Measurements from ENCODE around the gene GMEB1. TPM values are rescaled to one million over a fixed set of nuclear protein-coding genes. Genes with fewer than 3 reads are reported as not detected.
"Not testable (repeated sequence)": the region's sequence is repeated elsewhere in the genome, so short reads cannot be mapped to it uniquely, and the experiment has no call there.

Gene GMEB1
- total RNA-seq, 2 donors from 2014 or later, result 4.2 to 8.8 TPM

DNA sequence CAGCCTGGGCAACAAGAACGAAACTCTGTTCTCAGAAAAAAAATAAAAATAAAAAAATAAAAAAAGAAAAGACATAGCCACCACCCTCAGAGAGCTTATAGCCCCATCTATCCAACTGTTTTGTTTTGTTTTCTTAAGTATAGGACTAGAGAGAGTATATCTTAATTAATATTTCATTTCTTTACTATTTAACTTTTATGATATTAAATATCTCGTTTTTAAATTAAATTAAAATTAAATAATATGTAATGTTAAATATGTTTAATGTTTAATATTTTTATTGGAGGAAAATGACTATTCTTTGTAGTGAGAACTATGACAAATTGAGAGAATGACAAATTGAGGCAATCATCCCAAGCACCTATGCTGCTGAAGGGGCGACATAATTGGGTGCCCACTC lies 35.0 kb downstream of the GMEB1 start:
- no peak overlapping the region for H3K4me3 ChIP-seq
- no peaks in the 10 kb centered on the region for H3K4me1 ChIP-seq
- no peaks in the 10 kb centered on the region for H3K9me3 ChIP-seq
- no peak overlapping the region for H3K27ac ChIP-seq
- peaks cover 63% of the 10 kb centered on the region for H3K36me3 ChIP-seq
- H3K27me3 ChIP-seq, result no peaks in the 10 kb centered on the region
- no peak for DNase-seq (ENCODE audit: low spot score)
- TF ChIP-seq CTCF (IDR thresholded peaks at IDR 0.05), result no peak

DNA sequence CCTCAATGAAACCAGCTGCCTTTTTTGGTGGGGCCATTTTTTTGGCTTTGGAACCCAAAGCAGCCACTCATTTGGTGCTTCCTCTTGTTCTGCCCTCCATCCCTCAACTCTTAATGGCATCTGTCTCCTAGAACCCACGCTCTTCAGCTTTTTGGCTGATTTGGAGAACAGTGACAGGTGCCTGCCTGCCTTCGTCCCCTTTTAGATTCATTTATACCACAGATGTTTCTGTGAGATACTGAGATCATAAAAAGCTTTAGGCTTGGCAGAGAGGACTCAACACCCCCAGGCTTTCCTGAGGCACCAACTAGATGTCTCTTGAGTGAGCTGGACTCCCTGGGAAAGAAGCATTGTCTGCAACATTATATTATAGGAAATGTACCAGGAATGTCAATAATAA lies 47.8 kb downstream of the GMEB1 start:
- Histone ChIP-seq H3K9me3 (no peaks in the 10 kb centered on the region), H3K4me3 (no peak overlapping the region), H3K27me3 (no peaks in the 10 kb centered on the region), H3K4me1 (no peaks in the 10 kb centered on the region), H3K36me3 (peaks cover 19% of the 10 kb centered on the region), H3K27ac (no peak overlapping the region)
- DNase-seq (ENCODE audit: low spot score), result no peak
- TF ChIP-seq CTCF (IDR thresholded peaks at IDR 0.05), result no peak

DNA sequence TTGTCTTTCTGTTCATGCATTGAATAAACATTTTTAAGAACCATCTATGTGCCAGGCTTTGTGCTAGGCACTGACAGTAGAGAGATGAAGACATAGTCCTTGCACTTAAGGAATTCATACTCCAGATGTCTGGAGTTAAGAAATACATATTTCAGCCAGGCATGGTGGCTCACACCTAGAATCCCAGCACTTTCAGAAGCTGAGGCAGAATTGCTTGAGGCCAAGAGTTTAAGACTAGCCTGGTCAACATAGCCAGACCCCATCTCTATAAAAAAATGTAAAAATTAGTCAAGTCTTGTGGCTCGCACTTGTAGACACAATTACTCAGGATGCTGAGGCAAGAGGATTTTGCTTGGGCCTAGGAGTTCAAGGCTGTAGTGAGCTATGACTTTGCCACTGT lies 49.6 kb downstream of the GMEB1 start:
- DNase-seq (ENCODE audit: low spot score), result no peak
- Histone ChIP-seq H3K9me3 (no peaks in the 10 kb centered on the region), H3K27me3 (no peaks in the 10 kb centered on the region), H3K27ac (no peak overlapping the region), H3K36me3 (peaks cover 7% of the 10 kb centered on the region), H3K4me1 (no peaks in the 10 kb centered on the region), H3K4me3 (no peak overlapping the region)
- TF ChIP-seq CTCF (IDR thresholded peaks at IDR 0.05), result no peak

DNA sequence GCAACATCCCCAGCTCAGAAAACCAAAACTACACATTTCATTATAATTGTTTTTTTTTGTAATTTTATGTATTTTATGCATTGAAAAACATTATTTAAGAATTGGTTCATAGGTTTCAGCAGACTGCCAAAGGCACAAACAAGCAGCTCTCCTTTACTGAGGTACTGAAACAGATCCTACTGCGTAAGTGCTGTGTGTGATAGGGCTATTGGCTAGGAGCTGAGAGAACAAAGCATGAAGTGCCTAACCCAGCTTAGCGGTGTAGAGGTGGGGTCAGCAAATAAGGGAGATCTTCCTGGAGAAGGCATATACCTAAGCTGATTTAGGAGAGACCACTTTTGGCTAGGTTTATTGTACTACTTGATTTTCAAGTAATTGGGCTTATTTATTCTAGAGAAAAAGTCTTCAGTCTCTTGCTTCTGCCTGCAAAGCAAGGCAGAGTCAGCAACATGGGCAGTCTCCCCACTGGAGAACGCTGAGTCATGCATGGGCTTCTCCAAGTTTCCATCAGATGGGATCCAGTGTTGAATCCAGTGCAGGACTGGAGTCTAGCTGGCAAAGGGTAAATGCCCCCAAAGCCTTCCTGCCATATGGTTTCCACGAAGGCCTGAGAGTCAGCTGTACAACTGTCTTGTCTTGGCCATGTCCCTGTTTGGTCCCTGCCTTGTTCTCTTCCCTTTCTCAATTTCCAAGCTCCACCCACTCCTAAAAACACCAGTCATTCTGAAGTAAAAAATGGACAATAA lies 50.2 kb downstream of the GMEB1 start:
- H3K36me3 ChIP-seq, result peaks cover 7% of the 10 kb centered on the region
- TF ChIP-seq CTCF (IDR thresholded peaks at IDR 0.05), result no peak
- no peaks in the 10 kb centered on the region for H3K4me1 ChIP-seq
- H3K9me3 ChIP-seq, result no peaks in the 10 kb centered on the region
- no peak for DNase-seq (ENCODE audit: low spot score)
- no peak overlapping the region for H3K4me3 ChIP-seq
- no peaks in the 10 kb centered on the region for H3K27me3 ChIP-seq
- H3K27ac ChIP-seq, result no peak overlapping the region

- no peak for DNase-seq (ENCODE audit: low spot score)
- H3K4me3 ChIP-seq, result no peak overlapping the region
- no peak overlapping the region for H3K27ac ChIP-seq
- no peak for TF ChIP-seq CTCF (IDR thresholded peaks at IDR 0.05)
- H3K4me1 ChIP-seq, result no peaks in the 10 kb centered on the region
- no peaks in the 10 kb centered on the region for H3K9me3 ChIP-seq
- H3K36me3 ChIP-seq, result peaks cover 3% of the 10 kb centered on the region
- H3K27me3 ChIP-seq, result no peaks in the 10 kb centered on the region
Observed at GRCh38 chr1:28719332-28719619, 50.7 kb downstream of the GMEB1 start.

- Histone ChIP-seq H3K4me3 (no peak overlapping the region), H3K27ac (no peak overlapping the region), H3K9me3 (no peaks in the 10 kb centered on the region), H3K36me3 (no peaks in the 10 kb centered on the region), H3K27me3 (no peaks in the 10 kb centered on the region), H3K4me1 (no peaks in the 10 kb centered on the region)
- DNase-seq (ENCODE audit: low spot score), result no peak
- no peak for TF ChIP-seq CTCF (IDR thresholded peaks at IDR 0.05)
Observed at GRCh38 chr1:28720376-28720775, 51.8 kb downstream of the GMEB1 start.

- H3K36me3 ChIP-seq; H3K4me3 ChIP-seq; H3K27me3 ChIP-seq; DNase-seq (ENCODE audit: low spot score); H3K9me3 ChIP-seq; H3K4me1 ChIP-seq; H3K27ac ChIP-seq: not testable (repeated sequence)
Observed at GRCh38 chr1:28721927-28722326, 53.3 kb downstream of the GMEB1 start.

- not testable (repeated sequence) for H3K4me1 ChIP-seq; DNase-seq (ENCODE audit: low spot score); H3K36me3 ChIP-seq; H3K4me3 ChIP-seq; H3K9me3 ChIP-seq; H3K27ac ChIP-seq; H3K27me3 ChIP-seq
Observed at GRCh38 chr1:28725365-28725764, 56.8 kb downstream of the GMEB1 start.

Measured in right atrium auricular region (tissue), 2 donors.